SK-N-SH (cell line): ENCODE measurements around the gene PRIM2. TPM values are rescaled to one million over a fixed set of nuclear protein-coding genes. Genes with fewer than 3 reads are reported as not detected.
"Not testable (repeated sequence)": the region's sequence is repeated elsewhere in the genome, so short reads cannot be mapped to it uniquely, and the experiment has no call there.

Experiments used
- CTCF ChIA-PET: fragments of 300-600, 350-600 bp; formaldehyde crosslinking; extraction: SDS; loops from one replicate; lab custom pipeline; 2021; lab: Yijun Ruan, JAX
- POLR2A ChIA-PET: fragments of 350-600 bp; sonication (Branson Sonifier 250); formaldehyde crosslinking; extraction: SDS; loops from one replicate; lab custom pipeline; 2020; ENCODE audit warnings: antibody characterized with exemption, inconsistent platforms; lab: Yijun Ruan, JAX
- DNase-seq: peaks from one replicate; pipeline ENCODE4 v3.0.0; 2012
- H2AFZ ChIP-seq: fragments of 200-600 bp; sonication (generic); 2 replicates; pipeline ENCODE4 v1.8.1; 2016; ENCODE audit warnings: antibody characterized with exemption, mild to moderate bottlenecking, low read depth
- H3F3A ChIP-seq: fragments of 200-600 bp; sonication (generic); replicated peaks from 2 replicates; pipeline ENCODE3; 2016; ENCODE audit warnings: antibody characterized with exemption, mild to moderate bottlenecking; ENCODE audit not compliant: insufficient read depth
- H3K27ac ChIP-seq, 2 experiments: fragments of 200-500 bp in 1 of 2; fragments of 200-600 bp in 1 of 2; sonication (Bioruptor generic) in 1 of 2; sonication (generic), shearing (Covaris generic) in 1 of 2; 2 replicates each; pipeline versions ENCODE4 v1.5.1 to v1.6.1; 2014 to 2016; ENCODE audit warnings: low read depth in 2 of 2, inconsistent platforms in 1 of 2, low read length in 1 of 2, mild to moderate bottlenecking in 1 of 2, mixed read lengths in 1 of 2
- H3K27me3 ChIP-seq: fragments of 200-600 bp; sonication (generic), shearing (Covaris generic); 2 replicates; pipeline ENCODE4 v1.6.1; 2016; ENCODE audit warnings: mixed run types; ENCODE audit not compliant: insufficient read depth
- H3K36me3 ChIP-seq, 2 experiments: fragments of 200-500 bp in 1 of 2; fragments of 200-600 bp in 1 of 2; sonication (Bioruptor generic) in 1 of 2; sonication (generic) in 1 of 2; replicated peaks in 1 of 2; 2 replicates each; pipeline versions ENCODE3 to v1.5.1; 2014 to 2016; ENCODE audit warnings: low read length in 1 of 2, mild to moderate bottlenecking in 1 of 2; ENCODE audit not compliant: insufficient read depth in 2 of 2, control insufficient read depth in 1 of 2
- H3K4me1 ChIP-seq, 2 experiments: fragments of 200-500 bp in 1 of 2; fragments of 200-600 bp in 1 of 2; sonication (Bioruptor generic) in 1 of 2; sonication (generic), shearing (Covaris generic) in 1 of 2; 2 replicates each; pipeline versions ENCODE4 v1.5.1 to v1.6.1; 2014 to 2016; ENCODE audit warnings: low read depth in 1 of 2, low read length in 1 of 2, mixed run types in 1 of 2; ENCODE audit not compliant: insufficient read depth in 2 of 2, control insufficient read depth in 1 of 2
- H3K4me2 ChIP-seq: fragments of 200-600 bp; sonication (generic), shearing (Covaris generic); 2 replicates; pipeline ENCODE4 v1.6.1; 2017; ENCODE audit warnings: mixed run types
- H3K4me3 ChIP-seq, 2 experiments: fragments of 200-500 bp in 1 of 2; fragments of 200-600 bp in 1 of 2; sonication (Bioruptor generic) in 1 of 2; sonication (generic), shearing (Covaris generic) in 1 of 2; 2 replicates each; pipeline versions ENCODE4 v1.5.1 to v1.8.1; 2014 to 2016; ENCODE audit warnings: low read depth in 2 of 2, inconsistent platforms in 1 of 2, low read length in 1 of 2, mild to moderate bottlenecking in 1 of 2, mixed read lengths in 1 of 2, moderate library complexity in 1 of 2
- H3K79me2 ChIP-seq: fragments of 200-600 bp; sonication (generic); 2 replicates; pipeline ENCODE4 v1.8.1; 2017; ENCODE audit warnings: mild to moderate bottlenecking; ENCODE audit not compliant: insufficient read depth
- H3K9ac ChIP-seq: fragments of 200-600 bp; sonication (generic); 2 replicates; pipeline ENCODE4 v1.6.1; 2017; ENCODE audit warnings: mixed run types
- H3K9me2 ChIP-seq: fragments of 200-600 bp; sonication (generic); 2 replicates; pipeline ENCODE4 v1.6.1; 2017; ENCODE audit warnings: mixed run types
- H3K9me3 ChIP-seq: fragments of 200-600 bp; sonication (generic); 2 replicates; pipeline ENCODE4 v1.6.1; 2017; ENCODE audit warnings: mixed run types, mild to moderate bottlenecking, moderate library complexity
- H4K20me1 ChIP-seq: fragments of 200-600 bp; sonication (generic); 2 replicates; pipeline ENCODE4 v1.6.1; 2017; ENCODE audit warnings: mild to moderate bottlenecking, mixed run types; ENCODE audit not compliant: insufficient read depth
- CHD2 ChIP-seq: fragments of 150-350 bp; IDR thresholded peaks from 2 replicates; pipeline ENCODE4 v1.6.1; 2018; ENCODE audit warnings: low read length; ENCODE audit not compliant: partially characterized antibody
- EP300 ChIP-seq, 2 experiments: IDR thresholded peaks; 2 replicates each; pipeline versions ENCODE4 v1.4.0 to v1.6.1; 2012; ENCODE audit warnings: borderline replicate concordance in 1 of 2, low read depth in 1 of 2, low read length in 1 of 2
- EZH2phosphoT487 ChIP-seq: fragments of 200-600 bp; sonication (generic); IDR thresholded peaks from 2 replicates; pipeline ENCODE4 v1.6.1; 2017; ENCODE audit warnings: low read depth, mixed run types, mild to moderate bottlenecking, antibody characterized with exemption, moderate library complexity, borderline replicate concordance
- FOSL2 ChIP-seq: IDR thresholded peaks from 2 replicates; pipeline ENCODE4 v1.4.0; 2012; ENCODE audit warnings: low read depth, mild to moderate bottlenecking, moderate library complexity, borderline replicate concordance
- JUND ChIP-seq: IDR thresholded peaks from 2 replicates; pipeline ENCODE4 v1.4.0; 2012
- MXI1 ChIP-seq: IDR thresholded peaks from 2 replicates; pipeline ENCODE4 v1.6.1; 2012; ENCODE audit warnings: mild to moderate bottlenecking, low read depth, low read length, improper control_type of control experiment
- NFIC ChIP-seq: IDR thresholded peaks from 2 replicates; pipeline ENCODE4 v1.4.0; 2012; ENCODE audit warnings: borderline replicate concordance
- NRF1 ChIP-seq: IDR thresholded peaks from 2 replicates; pipeline ENCODE4 v1.6.1; 2012; ENCODE audit warnings: low read depth, mild to moderate bottlenecking, low read length
- RCOR1 ChIP-seq: fragments of 150-350 bp; IDR thresholded peaks from 2 replicates; pipeline ENCODE4 v1.6.1; 2017; ENCODE audit warnings: antibody characterized with exemption, low read length
- RFX5 ChIP-seq: IDR thresholded peaks from 2 replicates; pipeline ENCODE4 v1.6.1; 2012; ENCODE audit warnings: mild to moderate bottlenecking, improper control_type of control experiment, low read length
- RXRA ChIP-seq: IDR thresholded peaks from 2 replicates; pipeline ENCODE4 v1.4.0; 2012; ENCODE audit warnings: low read depth, mild to moderate bottlenecking, borderline replicate concordance
- SIN3A ChIP-seq: IDR thresholded peaks from 2 replicates; pipeline ENCODE4 v1.6.1; 2012; ENCODE audit warnings: low read depth, mild to moderate bottlenecking, low read length, moderate library complexity, borderline replicate concordance
- SMC3 ChIP-seq: IDR thresholded peaks from 2 replicates; pipeline ENCODE4 v1.6.1; 2012; ENCODE audit warnings: low read depth, low read length, improper control_type of control experiment
- TAF1 ChIP-seq: IDR thresholded peaks from 2 replicates; pipeline ENCODE4 v1.6.1; 2012; ENCODE audit warnings: low read depth, mild to moderate bottlenecking, low read length, moderate library complexity, borderline replicate concordance
- WGBS: methylation state at CpG from one replicate; pipeline ENCODE4 v1.1.6; 2017; ENCODE audit warnings: low lambda C conversion rate; 5-methylcytosine and 5-hydroxymethylcytosine counted together
- polyA plus RNA-seq, 3 experiments: library from polyadenylated mRNA; depleted of rRNA; stranded (reverse); fragments of >200 nt; gene quantifications; 2 replicates each; pipeline ENCODE4 v1.2.3, GENCODE V29; 2012
- TF ChIP-seq, protein P1 (sequence below): IDR thresholded peaks from 2 replicates; pipeline ENCODE4 v1.4.0; 2012; ENCODE audit warnings: low read depth, borderline replicate concordance
- TF ChIP-seq, protein P2 (sequence below): IDR thresholded peaks from 2 replicates; pipeline ENCODE4; 2012

Gene PRIM2
- polyA plus RNA-seq, 1 of the 3 experiments (the other 2 are of a cell fraction) = 14.1 TPM

DNA sequence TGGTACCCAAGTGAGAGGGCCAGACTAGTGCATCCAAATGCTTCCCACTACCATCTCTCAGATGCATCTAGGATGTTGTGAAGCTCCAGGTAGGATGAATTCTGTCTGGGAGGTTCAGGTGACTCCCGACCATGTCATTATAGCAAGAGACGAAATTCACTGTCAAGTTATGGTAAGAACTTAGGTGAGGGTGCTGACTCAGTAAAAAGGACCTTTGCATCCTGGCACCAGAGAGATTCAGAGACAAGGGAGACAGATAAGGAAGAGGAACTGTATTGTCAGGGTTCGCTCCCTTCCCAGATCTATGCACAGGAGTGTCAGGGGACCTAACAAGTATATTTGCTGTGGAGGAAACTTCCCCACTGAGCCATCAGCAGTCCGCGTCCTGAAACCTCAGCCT lies 11.2 kb upstream of the PRIM2 start:
- Histone ChIP-seq H3K9me3 (no peaks in the 10 kb centered on the region), H3K4me1 (peaks cover 3 to 31% of the 10 kb centered on the region in 2 experiments; a peak in 3 of 4 replicates), H3K79me2 (no peaks in the 10 kb centered on the region), H3K27ac (peak overlapping the region; percentile 87 to 91; a peak in 3 of 4 replicates), H4K20me1 (no peaks in the 10 kb centered on the region), H2AFZ (no peak overlapping the region), H3K9me2 (no peaks in the 10 kb centered on the region), H3K9ac (no peak overlapping the region)
- CTCF ChIA-PET = interaction anchor here (1.2 to 1.5 kb wide), 3 partner anchors 285 to 404 kb away, joined by 3 to 5 read pairs (median 5); no protein-coding TSS in a partner anchor
- WGBS = 88% methylated on average over 5 of the region's 5 CpGs
- TF ChIP-seq SMC3 = no peak
- no peak for TF ChIP-seq CHD2
- no peak for TF ChIP-seq RFX5
- TF ChIP-seq, protein P1, sequence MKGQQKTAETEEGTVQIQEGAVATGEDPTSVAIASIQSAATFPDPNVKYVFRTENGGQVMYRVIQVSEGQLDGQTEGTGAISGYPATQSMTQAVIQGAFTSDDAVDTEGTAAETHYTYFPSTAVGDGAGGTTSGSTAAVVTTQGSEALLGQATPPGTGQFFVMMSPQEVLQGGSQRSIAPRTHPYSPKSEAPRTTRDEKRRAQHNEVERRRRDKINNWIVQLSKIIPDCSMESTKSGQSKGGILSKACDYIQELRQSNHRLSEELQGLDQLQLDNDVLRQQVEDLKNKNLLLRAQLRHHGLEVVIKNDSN = no peak
- TF ChIP-seq SIN3A = no peak
- TF ChIP-seq RXRA = no peak
- no peak for TF ChIP-seq MXI1
- TF ChIP-seq NRF1 = no peak
- no peak for TF ChIP-seq FOSL2
- TF ChIP-seq, protein P2, sequence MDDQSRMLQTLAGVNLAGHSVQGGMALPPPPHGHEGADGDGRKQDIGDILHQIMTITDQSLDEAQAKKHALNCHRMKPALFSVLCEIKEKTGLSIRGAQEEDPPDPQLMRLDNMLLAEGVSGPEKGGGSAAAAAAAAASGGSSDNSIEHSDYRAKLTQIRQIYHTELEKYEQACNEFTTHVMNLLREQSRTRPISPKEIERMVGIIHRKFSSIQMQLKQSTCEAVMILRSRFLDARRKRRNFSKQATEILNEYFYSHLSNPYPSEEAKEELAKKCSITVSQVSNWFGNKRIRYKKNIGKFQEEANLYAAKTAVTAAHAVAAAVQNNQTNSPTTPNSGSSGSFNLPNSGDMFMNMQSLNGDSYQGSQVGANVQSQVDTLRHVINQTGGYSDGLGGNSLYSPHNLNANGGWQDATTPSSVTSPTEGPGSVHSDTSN = no peak
- TF ChIP-seq, all 33 proteins: peak for 0
- DNase-seq = no peak
- H3K4me2 ChIP-seq = peak overlapping the region; percentile 15; the same call in 1 of the 2 replicates
- H3K4me3 ChIP-seq = no peak overlapping the region
- POLR2A ChIA-PET = no interaction called here
- peaks cover 14% of the 10 kb centered on the region for H3F3A ChIP-seq
- no peaks in the 10 kb centered on the region for H3K27me3 ChIP-seq
- no peaks in the 10 kb centered on the region for H3K36me3 ChIP-seq

DNA sequence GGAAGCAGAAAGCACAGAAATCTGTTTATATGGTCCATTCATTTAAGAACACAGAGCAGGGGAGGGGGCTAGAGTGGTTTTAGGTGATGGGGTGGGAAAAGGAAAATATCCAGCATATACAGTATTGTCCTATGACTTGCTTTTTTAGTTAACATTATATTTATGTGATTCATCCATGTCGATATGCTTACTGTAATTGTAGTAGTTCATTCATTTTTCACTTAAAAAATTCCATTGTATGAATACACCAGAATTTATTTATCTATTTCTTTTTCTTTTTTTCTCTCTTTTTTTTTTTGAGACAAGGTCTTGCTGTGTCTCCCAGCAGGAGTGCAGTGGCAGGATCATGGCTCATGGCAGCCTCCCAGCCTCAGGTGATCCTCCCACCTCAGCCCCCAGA lies 9.6 kb upstream of the PRIM2 start:
- H3K4me1 ChIP-seq = peaks cover 3 to 37% of the 10 kb centered on the region in 2 experiments
- H4K20me1 ChIP-seq = no peaks in the 10 kb centered on the region
- ChIA-PET POLR2A (no interaction called here), CTCF (no interaction called here)
- no peak overlapping the region for H3K4me3 ChIP-seq
- no peak for DNase-seq
- H2AFZ ChIP-seq = peak overlapping the region; percentile 57; the same call in 1 of the 2 replicates
- no peaks in the 10 kb centered on the region for H3K36me3 ChIP-seq
- no peaks in the 10 kb centered on the region for H3K79me2 ChIP-seq
- H3F3A ChIP-seq = peaks cover 23% of the 10 kb centered on the region
- H3K4me2 ChIP-seq = no peak overlapping the region
- H3K9ac ChIP-seq = no peak overlapping the region; the same call in 1 of the 2 replicates
- H3K9me2 ChIP-seq = no peaks in the 10 kb centered on the region
- TF ChIP-seq SIN3A (no peak), JUND (0 out of 2 replicates have a peak, but pooled peaks have one; percentile 15), EZH2phosphoT487 (no peak), NFIC (no peak), TAF1 (no peak), RCOR1 (no peak), EP300 (IDR thresholded peaks at IDR 0.05; ENCODE audit: borderline replicate concordance in 1 of 2, low read depth in 1 of 2, low read length in 1 of 2) (0 out of 4 replicates have a peak, but pooled peaks of 1 of the 2 experiments have one; percentile 19), FOSL2 (no peak)
- H3K27me3 ChIP-seq = no peaks in the 10 kb centered on the region
- 28% methylated on average over 1 of the region's 1 CpG for WGBS
- no peaks in the 10 kb centered on the region for H3K9me3 ChIP-seq
- peak overlapping the region in 1 of 2 experiments; percentile 91; a peak in 1 of 4 replicates for H3K27ac ChIP-seq

DNA sequence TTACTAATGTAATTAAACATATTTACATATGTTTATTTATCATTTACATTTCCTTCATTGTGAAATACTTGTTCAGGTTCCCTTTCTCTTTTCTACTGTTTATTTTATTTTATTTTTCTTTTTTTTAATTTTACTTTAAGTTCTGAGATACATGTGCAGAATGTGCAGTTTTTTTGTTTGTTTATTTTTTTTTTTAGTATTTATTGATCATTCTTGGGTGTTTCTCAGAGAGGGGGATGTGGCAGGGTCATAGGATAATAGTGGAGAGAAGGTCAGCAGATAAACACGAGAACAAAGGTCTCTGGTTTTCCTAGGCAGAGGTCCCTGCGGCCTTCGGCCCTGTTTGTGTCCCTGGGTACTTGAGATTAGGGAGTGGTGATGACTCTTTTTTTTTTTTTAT lies 8.7 kb upstream of the PRIM2 start:
- H3K4me3 ChIP-seq, H3K36me3 ChIP-seq, H3K27ac ChIP-seq, H3K9ac ChIP-seq, H3K9me3 ChIP-seq, H3K9me2 ChIP-seq, H3K27me3 ChIP-seq, H2AFZ ChIP-seq, H3K79me2 ChIP-seq, POLR2A ChIA-PET, CTCF ChIA-PET, DNase-seq, H3K4me2 ChIP-seq, H4K20me1 ChIP-seq: not testable (repeated sequence)
- peaks cover 3 to 41% of the 10 kb centered on the region in 2 experiments for H3K4me1 ChIP-seq
- 86% methylated on average over 3 of the region's 3 CpGs for WGBS
- peaks cover 31% of the 10 kb centered on the region for H3F3A ChIP-seq
